PC-3 (cell line): ENCODE results near the gene MDM4. TPM values are rescaled to one million over a fixed set of nuclear protein-coding genes. Genes with fewer than 3 reads are reported as not detected.
A peak's percentile ranks its signal among the peaks of the same experiment; 100 is the strongest.

ENCODE experiments used
- ATAC-seq: fragments of 200-7000 bp; cut with Tn5 transposase; 2 replicates; pipeline ENCODE4 v1.9.1; 2020; ENCODE audit warnings: mild to moderate bottlenecking, moderate library complexity
- BruUV-seq: library from RNA; stranded (reverse); fragments of 400-500 nt; replicated peaks from 2 replicates; lab custom pipeline; 2021; lab: Mats Ljungman, UMichigan
- CTCF ChIA-PET: fragments of 300-600 bp; sonication (Branson Sonifier 250); formaldehyde crosslinking; loops from one replicate; lab custom pipeline; 2022; ENCODE audit warnings: antibody characterized with exemption; lab: Charles Lee
- POLR2A ChIA-PET: fragments of 300-600 bp; sonication (Branson Sonifier 250); formaldehyde crosslinking; loops from one replicate; lab custom pipeline; 2022; ENCODE audit warnings: antibody characterized with exemption; ENCODE audit not compliant: unreplicated experiment; lab: Charles Lee
- DNase-seq: peaks from one replicate; pipeline ENCODE4 v3.0.0-alpha.2; 2015
- H2AFZ ChIP-seq: fragments of 300-600 bp; sonication (generic); 2 replicates; pipeline ENCODE4 v1.6.0; 2016; ENCODE audit warnings: antibody characterized with exemption, low read length
- H3F3A ChIP-seq: fragments of 300-600 bp; sonication (generic); one replicate; pipeline ENCODE4 v1.6.0; 2017; ENCODE audit warnings: antibody characterized with exemption, low read length, control low read depth, mild to moderate bottlenecking; ENCODE audit not compliant: unreplicated experiment
- H3K27ac ChIP-seq: fragments of 300-600 bp; sonication (generic); 2 replicates; pipeline ENCODE4 v1.5.1; 2016; ENCODE audit warnings: mild to moderate bottlenecking, low read length
- H3K27me3 ChIP-seq: fragments of 300-600 bp; sonication (generic); 2 replicates; pipeline ENCODE4 v1.6.1; 2016; ENCODE audit warnings: low read length, mixed read lengths
- H3K36me3 ChIP-seq: fragments of 300-600 bp; sonication (generic); 2 replicates; pipeline ENCODE4 v1.6.1; 2016; ENCODE audit warnings: low read depth, mixed run types, low read length, mixed read lengths
- H3K4me1 ChIP-seq: fragments of 300-600 bp; sonication (generic); 2 replicates; pipeline ENCODE4 v1.5.1; 2016; ENCODE audit warnings: low read length; ENCODE audit not compliant: insufficient read depth
- H3K4me2 ChIP-seq: fragments of 300-600 bp; sonication (generic); 2 replicates; pipeline ENCODE4 v1.6.0; 2016; ENCODE audit warnings: low read length
- H3K4me3 ChIP-seq: fragments of 300-600 bp; sonication (generic); 2 replicates; pipeline ENCODE4 v1.5.1; 2016; ENCODE audit warnings: mild to moderate bottlenecking, low read length, mixed read lengths
- H3K79me2 ChIP-seq: fragments of 300-600 bp; sonication (generic); 2 replicates; pipeline ENCODE4 v1.6.1; 2017; ENCODE audit warnings: low read length, mixed read lengths
- H3K9ac ChIP-seq: fragments of 300-600 bp; sonication (generic); 2 replicates; pipeline ENCODE4 v1.6.0; 2016; ENCODE audit warnings: mild to moderate bottlenecking, low read length
- H3K9me2 ChIP-seq: fragments of 300-600 bp; sonication (generic); replicated peaks from 2 replicates; pipeline ENCODE4 v1.6.1; 2016; ENCODE audit warnings: mixed run types, low read length, mixed read lengths
- H3K9me3 ChIP-seq: fragments of 300-600 bp; sonication (generic); 2 replicates; pipeline ENCODE4 v1.6.1; 2016; ENCODE audit warnings: low read length, mixed read lengths
- H4K20me1 ChIP-seq: fragments of 300-600 bp; sonication (generic); 2 replicates; pipeline ENCODE4 v1.6.1; 2016; ENCODE audit warnings: low read length, mixed read lengths
- CTCF ChIP-seq: fragments of 300-600 bp; sonication (generic); conservative IDR thresholded peaks from 2 replicates; pipeline ENCODE4 v1.5.1; 2017; ENCODE audit warnings: antibody characterized with exemption, low read depth, mild to moderate bottlenecking, low read length
- EZH2 ChIP-seq: fragments of 300-600 bp; sonication (generic); IDR thresholded peaks from one replicate; pipeline ENCODE4 v1.6.1; 2017; ENCODE audit warnings: antibody characterized with exemption, mild to moderate bottlenecking, low read length; ENCODE audit not compliant: unreplicated experiment
- EZH2phosphoT487 ChIP-seq: fragments of 300-600 bp; sonication (generic); IDR thresholded peaks from 2 replicates; pipeline ENCODE4 v1.6.1; 2018; ENCODE audit warnings: mild to moderate bottlenecking, antibody characterized with exemption, low read length, borderline replicate concordance
- intact Hi-C: fragments of 100-400 bp; cut with micrococcal nuclease; formaldehyde crosslinking; loops from 2 replicates; pipeline ENCODE4 v1.9.0; 2023
- total RNA-seq: library from RNA; depleted of rRNA; stranded (reverse); fragments of >200 nt; gene quantifications from 2 replicates; pipeline ENCODE4 v1.2.3, GENCODE V29; 2014

The MDM4 gene
- total RNA-seq, 1 experiment from 2014 or later: 36.3 TPM

GRCh38 chr1:204509186-204509635 lies 7.0 kb upstream of the MDM4 start:
- H3K9me2 ChIP-seq: no peaks in the 10 kb centered on the region
- no peaks in the 10 kb centered on the region for H3K9me3 ChIP-seq
- no peak overlapping the region for H2AFZ ChIP-seq
- no peak overlapping the region for H3K4me2 ChIP-seq
- TF ChIP-seq EZH2phosphoT487 (no peak), EZH2 (no peak), CTCF (no peak)
- no peaks in the 10 kb centered on the region for H3K27me3 ChIP-seq
- POLR2A ChIA-PET: no interaction called here
- H3K9ac ChIP-seq: no peak overlapping the region
- H3K4me3 ChIP-seq: no peak overlapping the region
- CTCF ChIA-PET: interaction anchor here (0.6 kb wide), 1 partner anchor 245 kb away, joined by 3 read pairs; no protein-coding TSS in a partner anchor
- no peaks in the 10 kb centered on the region for H3K79me2 ChIP-seq
- no TSS peak for BruUV-seq
- H4K20me1 ChIP-seq: no peaks in the 10 kb centered on the region
- H3K27ac ChIP-seq: no peak overlapping the region
- DNase-seq (no peak), ATAC-seq (no peak)
- intact Hi-C loops: no loop called here
- peaks cover 8% of the 10 kb centered on the region for H3K4me1 ChIP-seq
- peaks cover 13% of the 10 kb centered on the region for H3F3A ChIP-seq
- H3K36me3 ChIP-seq: no peaks in the 10 kb centered on the region

- Histone ChIP-seq H3K27ac (no peak overlapping the region), H3K9ac (no peak overlapping the region), H3K9me3 (no peaks in the 10 kb centered on the region), H2AFZ (no peak overlapping the region), H3K36me3 (no peaks in the 10 kb centered on the region), H4K20me1 (no peaks in the 10 kb centered on the region), H3K79me2 (peaks cover 1% of the 10 kb centered on the region), H3K27me3 (no peaks in the 10 kb centered on the region), H3K4me3 (no peak overlapping the region), H3K4me2 (no peak overlapping the region), H3K4me1 (peaks cover 4% of the 10 kb centered on the region; the same call in 1 of the 2 replicates), H3K9me2 (no peaks in the 10 kb centered on the region), H3F3A (peaks cover 13% of the 10 kb centered on the region)
- no peak for TF ChIP-seq EZH2phosphoT487
- no peak for TF ChIP-seq CTCF
- TF ChIP-seq EZH2: no peak
- CTCF ChIA-PET: no interaction called here
- intact Hi-C loops: no loop called here
- ATAC-seq: no peak
- no peak for DNase-seq
- POLR2A ChIA-PET: no interaction called here
- no TSS peak for BruUV-seq
These were observed 4.8 kb upstream of the MDM4 start for GRCh38 chr1:204511366-204511765.

GRCh38 chr1:204513117-204513716 lies 3.0 kb upstream of the MDM4 start:
- Histone ChIP-seq H3K9ac (no peak overlapping the region), H2AFZ (peak overlapping the region; percentile 10; the same call in 1 of the 2 replicates), H4K20me1 (no peaks in the 10 kb centered on the region), H3K9me2 (no peaks in the 10 kb centered on the region), H3F3A (peaks cover 5% of the 10 kb centered on the region), H3K36me3 (peaks cover 2% of the 10 kb centered on the region), H3K4me2 (no peak overlapping the region), H3K27ac (no peak overlapping the region), H3K27me3 (no peaks in the 10 kb centered on the region), H3K9me3 (no peaks in the 10 kb centered on the region), H3K79me2 (peaks cover 20% of the 10 kb centered on the region), H3K4me1 (peaks cover 14% of the 10 kb centered on the region), H3K4me3 (no peak overlapping the region)
- ChIA-PET CTCF (no interaction called here), POLR2A (interaction anchor here (0.7 kb wide), 1 partner anchor 96 kb away, joined by 11 read pairs; no protein-coding TSS in a partner anchor)
- DNase-seq: no peak
- TF ChIP-seq EZH2 (no peak), EZH2phosphoT487 (no peak), CTCF (no peak)
- no peak for ATAC-seq
- no TSS peak for BruUV-seq
- intact Hi-C loops: no loop called here
